GM18499 (cell line): ENCODE results near the gene TIMELESS.

Source experiments
- ATAC-seq: cut with Tn5 transposase; IDR thresholded peaks from one replicate; pipeline ENCODE4 v1.9.1; 2021; ENCODE audit warnings: moderate number of reproducible peaks; ENCODE audit not compliant: insufficient read depth, unreplicated experiment

TIMELESS gene

GRCh38 chr12:56366948-56367347, 82.3 kb downstream of the TIMELESS start:
- ATAC-seq, result no peak
